ENCODE measurements around the gene KCNJ8. TPM values are rescaled to one million over a fixed set of nuclear protein-coding genes. Genes with fewer than 3 reads are reported as not detected.
A peak's percentile ranks its signal among the peaks of the same experiment; 100 is the strongest.

The KCNJ8 gene
- total and polyA plus RNA-seq, 7 experiments from 2014 or later: not detected

- Histone ChIP-seq H3K9me3 (ENCODE audit: control insufficient read depth in 2 of 3, low read length in 3 of 3) (no peaks in the 10 kb centered on the region), H3K4me1 (ENCODE audit: control insufficient read depth in 2 of 2, insufficient read depth in 2 of 2, low read length in 2 of 2) (no peaks in the 10 kb centered on the region), H3K27me3 (ENCODE audit: control insufficient read depth in 2 of 2, insufficient read depth in 2 of 2, low read length in 2 of 2) (peaks cover 0 to 13% of the 10 kb centered on the region in 2 donors), H3K36me3 (ENCODE audit: control insufficient read depth in 2 of 3, insufficient read depth in 3 of 3, low read length in 3 of 3) (no peaks in the 10 kb centered on the region), H3K4me3 (ENCODE audit: low read length) (no peak overlapping the region), H3K27ac (ENCODE audit: low read depth, low read length) (no peak overlapping the region)
- Mint-ChIP-seq H3K4me3 (peak overlapping the region in 8 of 10 donors; percentile 4 to 71 (median 58)), H3K9me3 (no peaks in the 10 kb centered on the region), H3K36me3 (peaks cover 0 to 2% (median 0%) of the 10 kb centered on the region in 5 donors), H3K4me1 (peaks cover 0 to 23% (median 18%) of the 10 kb centered on the region in 7 donors), H3K27me3 (peaks cover 48 to 72% (median 53%) of the 10 kb centered on the region in 5 donors), H3K27ac (no peak overlapping the region)
- DNase-seq: no peak
- intact Hi-C loops (cut with micrococcal nuclease): no loop called here
- CTCF ChIA-PET: no interaction called here
- no peak for ATAC-seq
- POLR2A ChIA-PET: no interaction called here
Observed at GRCh38 chr12:21773806-21774205, 700 bp downstream of the KCNJ8 start.

- CTCF ChIA-PET: no interaction called here
- Histone ChIP-seq H3K27ac (ENCODE audit: low read depth, low read length) (no peak overlapping the region), H3K36me3 (ENCODE audit: control insufficient read depth in 2 of 3, insufficient read depth in 3 of 3, low read length in 3 of 3) (no peaks in the 10 kb centered on the region), H3K27me3 (ENCODE audit: control insufficient read depth in 2 of 2, insufficient read depth in 2 of 2, low read length in 2 of 2) (peaks cover 0 to 13% of the 10 kb centered on the region in 2 donors), H3K4me1 (ENCODE audit: control insufficient read depth in 2 of 2, insufficient read depth in 2 of 2, low read length in 2 of 2) (no peaks in the 10 kb centered on the region), H3K4me3 (ENCODE audit: low read length) (no peak overlapping the region), H3K9me3 (ENCODE audit: control insufficient read depth in 2 of 3, low read length in 3 of 3) (no peaks in the 10 kb centered on the region)
- intact Hi-C loops (cut with micrococcal nuclease): no loop called here
- Mint-ChIP-seq H3K36me3 (peaks cover 0 to 2% (median 0%) of the 10 kb centered on the region in 5 donors), H3K4me3 (peak overlapping the region in 9 of 10 donors; percentile 26 to 71 (median 58)), H3K9me3 (no peaks in the 10 kb centered on the region), H3K4me1 (peaks cover 0 to 23% (median 18%) of the 10 kb centered on the region in 7 donors), H3K27ac (no peak overlapping the region), H3K27me3 (peaks cover 47 to 72% (median 52%) of the 10 kb centered on the region in 5 donors)
- DNase-seq: no peak
- POLR2A ChIA-PET: no interaction called here
- peak; percentile 46 for ATAC-seq
Observed at GRCh38 chr12:21773263-21773741, 1.2 kb downstream of the KCNJ8 start.

GRCh38 chr12:21771311-21771710, 3.2 kb downstream of the KCNJ8 start:
- H3K27ac Mint-ChIP-seq: no peak overlapping the region
- intact Hi-C loops (cut with micrococcal nuclease): no loop called here

DNA sequence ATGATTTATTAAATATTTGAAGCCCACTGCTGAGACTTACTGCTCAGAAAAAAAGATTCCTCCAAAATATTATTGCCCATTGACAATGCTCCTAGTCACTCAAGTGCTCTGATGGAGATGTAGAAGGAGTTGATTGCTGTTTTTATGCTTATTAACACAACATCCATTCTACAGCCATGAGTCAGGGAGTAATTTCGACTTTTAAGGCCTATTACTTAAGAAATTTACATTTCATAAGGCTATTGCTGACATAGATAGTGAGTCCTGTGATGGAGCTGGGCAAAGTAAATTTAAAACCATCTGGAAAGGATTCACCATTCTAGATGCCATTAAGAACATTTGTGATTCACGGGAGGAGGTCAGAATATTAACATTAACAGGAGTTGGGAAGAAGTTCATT, 5.2 kb downstream of the KCNJ8 start:
- H3K4me3 Mint-ChIP-seq: no peak overlapping the region
- ChIA-PET POLR2A (interaction anchor here (0.6 kb wide), 1 partner anchor 246 kb away, joined by 6 read pairs; no protein-coding TSS in a partner anchor), CTCF (no interaction called here)
- no peak for ATAC-seq
- Histone ChIP-seq H3K4me3 (ENCODE audit: low read length) (no peak overlapping the region), H3K27me3 (ENCODE audit: control insufficient read depth in 2 of 2, insufficient read depth in 2 of 2, low read length in 2 of 2) (peaks cover 0 to 6% of the 10 kb centered on the region in 2 donors), H3K4me1 (ENCODE audit: control insufficient read depth in 2 of 2, insufficient read depth in 2 of 2, low read length in 2 of 2) (no peaks in the 10 kb centered on the region), H3K27ac (ENCODE audit: low read depth, low read length) (no peak overlapping the region), H3K9me3 (ENCODE audit: control insufficient read depth in 2 of 3, low read length in 3 of 3) (no peaks in the 10 kb centered on the region), H3K36me3 (ENCODE audit: control insufficient read depth in 2 of 3, insufficient read depth in 3 of 3, low read length in 3 of 3) (no peaks in the 10 kb centered on the region)
- H3K9me3 Mint-ChIP-seq: no peaks in the 10 kb centered on the region
- intact Hi-C loops (cut with micrococcal nuclease): no loop called here
- H3K27me3 Mint-ChIP-seq: peaks cover 16 to 41% (median 23%) of the 10 kb centered on the region in 5 donors
- peaks cover 0 to 11% (median 10%) of the 10 kb centered on the region in 7 donors for H3K4me1 Mint-ChIP-seq
- peaks cover 0 to 2% (median 0%) of the 10 kb centered on the region in 5 donors for H3K36me3 Mint-ChIP-seq
- DNase-seq: no peak
- no peak overlapping the region for H3K27ac Mint-ChIP-seq

More at GRCh38 chr12:21771311-21771710, 3.2 kb downstream of the KCNJ8 start:
- CTCF ChIA-PET: interaction anchor here (0.6 to 0.7 kb wide), 2 partner anchors 74 to 477 kb away, joined by 3 read pairs; no protein-coding TSS in a partner anchor
- H3K4me1 Mint-ChIP-seq: peaks cover 0 to 23% (median 18%) of the 10 kb centered on the region in 7 donors
- H3K9me3 ChIP-seq (ENCODE audit: control insufficient read depth in 2 of 3, low read length in 3 of 3): no peaks in the 10 kb centered on the region
- H3K27me3 Mint-ChIP-seq: peaks cover 30 to 57% (median 35%) of the 10 kb centered on the region in 5 donors
- no peak for DNase-seq
- H3K27ac ChIP-seq (ENCODE audit: low read depth, low read length): no peak overlapping the region
- no peak for ATAC-seq
- peaks cover 0 to 2% (median 0%) of the 10 kb centered on the region in 5 donors for H3K36me3 Mint-ChIP-seq
- POLR2A ChIA-PET: no interaction called here
- H3K4me1 ChIP-seq (ENCODE audit: control insufficient read depth in 2 of 2, insufficient read depth in 2 of 2, low read length in 2 of 2): no peaks in the 10 kb centered on the region
- H3K27me3 ChIP-seq (ENCODE audit: control insufficient read depth in 2 of 2, insufficient read depth in 2 of 2, low read length in 2 of 2): peaks cover 0 to 13% of the 10 kb centered on the region in 2 donors
- no peak overlapping the region for H3K4me3 Mint-ChIP-seq
- H3K9me3 Mint-ChIP-seq: no peaks in the 10 kb centered on the region
- no peaks in the 10 kb centered on the region for H3K36me3 ChIP-seq (ENCODE audit: control insufficient read depth in 2 of 3, insufficient read depth in 3 of 3, low read length in 3 of 3)
- no peak overlapping the region for H3K4me3 ChIP-seq (ENCODE audit: low read length)

DNA sequence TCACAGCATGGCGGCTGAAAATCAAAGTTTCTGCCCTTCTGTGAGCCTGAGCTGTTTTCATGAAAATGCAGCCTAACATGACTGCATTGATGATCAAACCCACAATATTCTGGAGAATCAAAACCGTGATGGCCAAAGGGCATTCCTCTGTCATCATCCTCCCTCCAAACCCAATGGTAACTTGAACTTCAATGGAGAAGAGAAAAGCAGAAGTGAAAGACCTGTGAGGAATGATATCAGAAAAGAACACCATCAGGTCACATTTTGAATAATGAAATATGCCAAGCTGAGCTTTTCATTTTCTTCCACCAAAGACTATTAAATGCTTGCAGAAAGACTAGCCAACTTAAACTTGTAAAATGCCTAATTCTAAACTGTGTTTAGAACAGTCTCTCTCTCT, 8.1 kb downstream of the KCNJ8 start:
- Histone ChIP-seq H3K27ac (ENCODE audit: low read depth, low read length) (no peak overlapping the region), H3K27me3 (ENCODE audit: control insufficient read depth in 2 of 2, insufficient read depth in 2 of 2, low read length in 2 of 2) (peaks cover 0 to 2% of the 10 kb centered on the region in 2 donors), H3K9me3 (ENCODE audit: control insufficient read depth in 2 of 3, low read length in 3 of 3) (no peaks in the 10 kb centered on the region), H3K36me3 (ENCODE audit: control insufficient read depth in 2 of 3, insufficient read depth in 3 of 3, low read length in 3 of 3) (no peaks in the 10 kb centered on the region), H3K4me1 (ENCODE audit: control insufficient read depth in 2 of 2, insufficient read depth in 2 of 2, low read length in 2 of 2) (no peaks in the 10 kb centered on the region), H3K4me3 (ENCODE audit: low read length) (no peak overlapping the region)
- H3K4me3 Mint-ChIP-seq: no peak overlapping the region
- no peaks in the 10 kb centered on the region for H3K4me1 Mint-ChIP-seq
- CTCF ChIA-PET: no interaction called here
- intact Hi-C loops (cut with micrococcal nuclease): no loop called here
- H3K27ac Mint-ChIP-seq: no peak overlapping the region
- H3K27me3 Mint-ChIP-seq: peaks cover 0 to 21% (median 5%) of the 10 kb centered on the region in 5 donors
- POLR2A ChIA-PET: interaction anchor here (0.7 kb wide), 1 partner anchor 224 kb away, joined by 3 read pairs; no protein-coding TSS in a partner anchor
- H3K9me3 Mint-ChIP-seq: no peaks in the 10 kb centered on the region
- no peaks in the 10 kb centered on the region for H3K36me3 Mint-ChIP-seq
- ATAC-seq (no peak), DNase-seq (no peak)

- no peak overlapping the region for H3K27ac Mint-ChIP-seq
- CTCF ChIA-PET: no interaction called here
- H3K9me3 Mint-ChIP-seq: peaks cover 0 to under 1% (median 0%) of the 10 kb centered on the region in 11 donors
- peaks cover 0 to 3% of the 10 kb centered on the region in 2 donors for H3K27me3 ChIP-seq (ENCODE audit: control insufficient read depth in 2 of 2, insufficient read depth in 2 of 2, low read length in 2 of 2)
- H3K4me3 ChIP-seq (ENCODE audit: low read length): no peak overlapping the region
- no peaks in the 10 kb centered on the region for H3K4me1 Mint-ChIP-seq
- no peak for DNase-seq
- H3K4me3 Mint-ChIP-seq: no peak overlapping the region
- H3K9me3 ChIP-seq (ENCODE audit: control insufficient read depth in 2 of 3, low read length in 3 of 3): no peaks in the 10 kb centered on the region
- H3K36me3 Mint-ChIP-seq: peaks cover 0 to under 1% (median 0%) of the 10 kb centered on the region in 5 donors
- no peak for ATAC-seq
- no peaks in the 10 kb centered on the region for H3K36me3 ChIP-seq (ENCODE audit: control insufficient read depth in 2 of 3, insufficient read depth in 3 of 3, low read length in 3 of 3)
- no peak overlapping the region for H3K27ac ChIP-seq (ENCODE audit: low read depth, low read length)
- intact Hi-C loops (cut with micrococcal nuclease): no loop called here
- no peaks in the 10 kb centered on the region for H3K4me1 ChIP-seq (ENCODE audit: control insufficient read depth in 2 of 2, insufficient read depth in 2 of 2, low read length in 2 of 2)
- H3K27me3 Mint-ChIP-seq: peaks cover 0 to 19% (median 5%) of the 10 kb centered on the region in 5 donors
- POLR2A ChIA-PET: no interaction called here
Observed at GRCh38 chr12:21764950-21765349, 9.6 kb downstream of the KCNJ8 start.

GRCh38 chr12:21764065-21764464, 10.4 kb downstream of the KCNJ8 start:
- peaks cover 0 to 9% (median 0%) of the 10 kb centered on the region in 11 donors for H3K9me3 Mint-ChIP-seq
- Histone ChIP-seq H3K36me3 (ENCODE audit: control insufficient read depth in 2 of 3, insufficient read depth in 3 of 3, low read length in 3 of 3) (no peaks in the 10 kb centered on the region), H3K4me1 (ENCODE audit: control insufficient read depth in 2 of 2, insufficient read depth in 2 of 2, low read length in 2 of 2) (no peaks in the 10 kb centered on the region), H3K4me3 (ENCODE audit: low read length) (no peak overlapping the region), H3K27me3 (ENCODE audit: control insufficient read depth in 2 of 2, insufficient read depth in 2 of 2, low read length in 2 of 2) (peaks cover 0 to 3% of the 10 kb centered on the region in 2 donors), H3K27ac (ENCODE audit: low read depth, low read length) (no peak overlapping the region), H3K9me3 (ENCODE audit: control insufficient read depth in 2 of 3, low read length in 3 of 3) (no peaks in the 10 kb centered on the region)
- H3K27ac Mint-ChIP-seq: no peak overlapping the region
- peaks cover 0 to 3% (median 0%) of the 10 kb centered on the region in 5 donors for H3K36me3 Mint-ChIP-seq
- H3K4me1 Mint-ChIP-seq: no peaks in the 10 kb centered on the region
- H3K4me3 Mint-ChIP-seq: no peak overlapping the region
- POLR2A ChIA-PET: no interaction called here
- ATAC-seq (no peak), DNase-seq (no peak)
- CTCF ChIA-PET: no interaction called here
- peaks cover 0 to 19% (median 5%) of the 10 kb centered on the region in 5 donors for H3K27me3 Mint-ChIP-seq
- intact Hi-C loops (cut with micrococcal nuclease): no loop called here

Measured in naive thymus-derived CD4-positive, alpha-beta T cell (primary cell).